ENCODE results near the gene PBRM1.

Gene PBRM1

DNA sequence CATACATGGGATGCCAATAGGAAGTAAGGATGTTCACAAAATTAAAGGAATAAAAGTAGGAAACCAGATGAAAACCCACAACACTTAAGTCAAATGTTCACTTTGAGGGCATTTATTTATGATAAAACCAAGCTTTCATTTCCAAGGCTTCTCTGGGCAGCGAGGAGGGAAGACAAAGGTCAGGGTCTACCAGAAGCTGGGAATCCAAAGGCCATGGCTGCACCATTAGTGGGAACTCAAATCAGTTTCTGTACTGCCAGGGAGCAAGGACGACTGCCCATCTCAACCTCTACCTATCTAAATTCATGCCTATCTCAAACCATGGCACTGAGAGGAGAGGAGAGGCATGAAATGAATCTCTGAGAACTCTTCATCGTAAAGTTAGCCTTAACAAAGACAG is 22.6 kb downstream of the PBRM1 start:
- DNase-seq: no peak

DNA sequence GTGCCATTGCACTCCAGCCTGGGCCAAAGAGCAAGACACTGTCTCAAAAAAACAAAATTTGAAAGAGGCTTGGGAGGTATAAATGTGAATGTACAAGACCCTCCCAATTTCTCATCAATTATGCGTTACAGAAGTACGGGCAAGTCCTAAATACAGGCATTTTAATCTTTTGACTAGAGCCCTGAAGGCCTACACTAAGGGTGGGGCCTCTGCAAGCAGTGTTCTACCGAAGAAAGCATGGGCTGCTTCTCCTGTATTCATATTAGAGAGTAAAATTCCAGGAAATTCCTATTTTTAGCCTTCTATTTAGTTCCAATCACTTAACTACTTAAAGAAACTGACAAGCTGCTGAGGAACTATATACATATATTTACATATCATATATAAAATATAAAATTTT is 25.7 kb downstream of the PBRM1 start:
- DNase-seq: no peak

DNA sequence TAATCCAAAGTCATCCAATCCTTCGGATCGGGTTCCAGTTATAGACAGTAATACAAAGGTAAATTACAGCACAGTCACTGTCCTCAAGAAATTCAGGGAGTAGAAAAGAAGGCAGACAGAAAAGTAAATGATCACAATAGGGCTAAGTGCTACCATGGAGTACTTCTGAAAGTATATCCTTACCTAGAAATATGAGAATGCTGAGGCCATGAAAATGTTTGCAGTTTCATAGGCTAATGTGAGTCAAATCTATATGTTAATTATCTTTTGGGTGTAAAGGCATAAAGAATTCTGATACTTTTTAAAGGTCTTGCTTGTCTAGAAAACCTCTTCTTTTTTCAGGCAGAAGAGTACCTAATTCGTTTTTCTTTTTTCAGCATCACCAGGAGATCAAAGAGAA is 29.8 kb downstream of the PBRM1 start:
- no peak for DNase-seq

DNA sequence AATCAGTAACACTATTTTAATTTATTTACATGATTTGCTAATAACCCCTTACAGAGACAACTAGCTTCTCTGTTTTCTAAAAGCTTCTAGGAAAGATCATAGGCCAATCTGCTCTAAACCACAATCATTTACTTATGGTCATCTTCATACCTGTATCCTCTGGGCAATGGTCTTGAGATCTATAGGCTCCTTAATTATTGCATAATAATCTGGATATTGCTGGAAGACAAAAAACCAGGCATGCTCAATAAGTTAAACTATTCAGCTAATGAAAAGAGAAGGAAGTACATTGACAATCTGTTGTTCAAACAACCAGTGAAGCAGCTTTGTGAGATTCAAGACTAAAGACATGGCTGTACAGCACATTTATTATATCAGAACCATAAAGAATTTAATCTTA is 34.1 kb downstream of the PBRM1 start:
- no peak for DNase-seq

DNA sequence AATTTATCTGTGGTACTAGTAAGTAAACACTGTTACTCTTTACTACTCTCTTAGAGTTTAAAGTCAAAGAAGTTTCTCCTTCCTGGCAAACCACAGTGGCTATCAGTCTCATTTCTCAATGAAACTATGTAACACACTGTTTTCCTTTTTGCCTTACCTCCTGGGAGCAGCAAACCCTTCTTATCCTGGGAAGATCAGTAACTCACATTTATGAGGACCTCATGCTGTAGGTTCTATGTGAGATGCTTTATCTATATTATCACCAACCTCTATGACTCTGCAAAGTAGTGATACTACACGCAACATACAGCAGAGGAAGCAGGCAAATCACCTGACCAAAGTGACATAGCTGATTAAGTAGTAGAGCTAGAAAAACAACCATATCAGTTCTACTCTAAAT is 35.3 kb downstream of the PBRM1 start:
- no peak for DNase-seq

DNA sequence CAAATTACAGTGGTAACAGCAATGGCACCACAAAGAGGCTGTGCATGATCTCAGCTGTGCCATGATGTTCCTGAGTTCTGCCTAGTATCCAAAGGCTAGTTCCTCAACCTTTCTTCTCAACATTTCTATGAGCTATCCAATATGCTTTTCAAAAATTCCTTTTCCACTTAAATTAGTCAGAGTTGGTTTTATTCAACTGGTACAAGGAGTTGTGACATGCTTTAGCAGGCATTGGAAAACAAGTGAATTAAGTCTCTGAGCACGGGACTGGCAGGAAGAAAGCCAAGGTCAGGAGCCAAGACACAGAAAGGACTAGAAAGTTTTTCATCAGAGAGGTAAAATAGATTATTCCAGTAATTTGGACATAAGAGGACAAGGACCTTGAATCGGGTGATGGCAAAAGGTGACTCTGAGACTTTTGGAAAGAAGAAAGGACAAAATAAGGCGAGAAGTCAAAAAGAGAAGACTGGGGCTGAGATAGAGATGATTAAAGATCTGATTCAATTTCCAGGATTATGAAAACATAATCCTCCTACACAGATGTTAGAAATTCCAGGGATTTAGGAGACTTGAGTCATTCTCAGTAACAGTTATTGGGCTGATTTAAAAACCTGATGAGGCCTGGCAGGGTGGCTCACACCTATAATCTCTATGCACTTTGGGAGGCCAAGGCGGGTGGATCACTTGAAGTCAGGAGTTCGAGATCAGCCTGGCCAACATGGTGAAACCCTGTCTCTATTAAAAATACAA is 36.1 kb downstream of the PBRM1 start:
- DNase-seq: no peak

DNA sequence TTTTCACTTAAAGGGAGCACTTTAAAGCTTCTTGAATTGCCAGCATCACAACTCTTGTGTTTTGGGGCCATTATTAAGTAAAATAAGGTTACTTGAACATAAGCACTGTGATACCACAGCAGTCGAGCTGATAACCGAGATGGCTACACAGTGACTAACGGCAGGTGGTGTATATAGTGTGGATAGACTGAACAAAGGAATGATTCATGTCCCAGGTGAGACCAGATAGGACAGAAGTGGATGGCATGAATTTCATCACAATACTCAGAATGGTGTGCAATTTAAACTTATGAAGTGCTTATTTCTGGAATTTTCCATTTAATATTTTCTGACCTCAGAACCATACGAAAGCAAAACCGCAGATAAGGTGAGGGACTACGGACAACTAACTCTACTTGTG is 40.2 kb downstream of the PBRM1 start:
- DNase-seq: no peak

DNA sequence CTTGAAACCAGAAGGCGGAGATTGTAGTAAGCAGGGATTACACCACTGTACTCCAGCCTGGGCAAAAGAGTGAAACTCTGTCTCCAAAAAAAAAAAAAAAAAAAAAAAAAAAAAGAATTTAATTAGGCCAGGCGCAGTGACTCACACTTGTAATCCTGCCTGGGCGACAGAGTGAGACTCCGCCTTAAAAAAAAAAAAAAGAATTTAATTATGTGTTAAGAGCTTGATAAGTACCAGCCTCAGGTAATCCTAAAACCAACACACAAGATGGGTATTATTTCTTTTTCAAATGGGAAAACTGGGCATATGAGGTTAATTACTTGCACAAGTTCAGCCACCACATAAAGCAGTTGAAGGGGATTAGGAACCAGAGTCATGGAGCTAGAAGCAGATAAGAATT is 49.0 kb downstream of the PBRM1 start:
- no peak for DNase-seq

DNA sequence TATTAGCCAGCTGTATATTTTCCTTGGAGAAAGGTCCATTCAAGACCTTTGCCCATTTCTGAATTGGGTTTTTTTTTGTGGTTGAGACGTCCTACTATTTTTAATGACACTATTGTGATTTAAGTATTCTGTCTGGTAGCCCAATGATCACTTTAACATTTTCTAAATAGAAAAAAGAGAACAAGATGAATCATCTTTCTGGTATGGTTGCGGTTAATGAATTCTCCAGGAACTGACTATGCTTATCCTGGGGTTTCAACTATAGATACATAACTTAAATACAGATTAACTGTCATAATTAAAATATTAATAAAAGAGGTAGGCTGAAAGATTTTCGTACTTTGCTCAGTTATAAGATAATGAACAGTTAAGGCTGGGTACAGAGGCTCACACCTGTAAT is 51.9 kb downstream of the PBRM1 start:
- no peak for DNase-seq

DNA sequence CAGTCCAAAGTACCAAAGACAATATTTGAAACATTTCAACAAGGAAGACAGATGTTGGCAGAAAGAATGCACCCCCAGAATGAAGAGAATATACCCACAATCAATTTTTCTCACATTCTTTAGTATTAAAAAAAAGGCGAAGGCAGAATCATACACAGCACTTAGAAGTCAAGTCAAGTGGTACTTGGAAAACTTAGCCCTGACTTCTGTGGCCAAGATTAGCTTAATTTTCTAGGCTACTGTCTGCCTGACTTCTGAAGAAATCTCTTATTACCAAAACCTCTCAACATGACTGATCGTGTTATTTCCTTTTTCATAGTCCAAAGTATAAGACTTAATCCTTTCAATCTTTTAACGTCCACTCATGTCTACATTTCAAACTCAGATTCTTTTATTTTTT is 60.7 kb downstream of the PBRM1 start:
- DNase-seq: no peak

DNA sequence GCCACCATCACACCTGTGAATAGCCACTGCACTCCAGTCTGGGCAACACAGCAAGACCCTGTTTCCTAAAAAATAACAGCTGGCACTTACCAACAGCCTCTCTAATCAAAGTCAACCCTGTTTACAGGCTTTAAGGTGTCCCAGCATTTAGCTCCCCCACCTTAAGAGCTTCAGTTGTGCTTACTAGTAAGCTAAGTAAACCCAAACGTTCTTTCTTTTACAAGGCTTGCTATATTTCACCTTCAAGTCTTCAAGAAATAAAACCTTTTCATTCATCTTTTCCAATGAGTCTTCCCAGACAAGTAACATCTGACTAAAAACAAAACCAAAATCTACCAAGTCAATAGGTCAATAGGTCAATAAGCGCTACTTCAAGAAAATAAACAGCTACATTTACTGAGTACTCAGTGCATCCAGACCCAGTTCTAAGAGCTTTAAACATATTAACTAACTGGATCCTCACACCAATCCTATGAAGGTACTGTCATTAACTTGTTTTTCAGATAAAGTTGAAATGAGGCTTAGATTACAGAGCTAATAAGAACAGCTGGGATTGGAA is 62.4 kb downstream of the PBRM1 start:
- DNase-seq: no peak

DNA sequence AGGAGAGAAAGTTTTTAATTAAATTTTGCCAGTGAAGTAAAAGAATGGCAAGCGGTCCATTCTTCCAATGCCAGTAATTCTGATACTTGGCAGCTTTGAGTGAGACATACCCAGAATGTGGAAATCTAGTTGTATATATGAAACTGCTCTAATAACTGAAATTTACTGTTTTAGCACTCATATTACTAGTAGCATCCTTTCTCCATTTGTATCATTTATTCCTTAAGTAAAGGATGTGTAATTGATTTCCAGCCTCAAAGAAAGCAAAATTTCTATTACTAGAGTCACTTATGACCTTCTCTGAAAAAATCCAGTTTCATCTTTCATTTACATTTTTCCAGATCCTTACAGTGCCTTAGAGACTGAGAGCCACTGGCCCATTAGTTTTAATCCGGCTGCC is 65.1 kb downstream of the PBRM1 start:
- no peak for DNase-seq

DNA sequence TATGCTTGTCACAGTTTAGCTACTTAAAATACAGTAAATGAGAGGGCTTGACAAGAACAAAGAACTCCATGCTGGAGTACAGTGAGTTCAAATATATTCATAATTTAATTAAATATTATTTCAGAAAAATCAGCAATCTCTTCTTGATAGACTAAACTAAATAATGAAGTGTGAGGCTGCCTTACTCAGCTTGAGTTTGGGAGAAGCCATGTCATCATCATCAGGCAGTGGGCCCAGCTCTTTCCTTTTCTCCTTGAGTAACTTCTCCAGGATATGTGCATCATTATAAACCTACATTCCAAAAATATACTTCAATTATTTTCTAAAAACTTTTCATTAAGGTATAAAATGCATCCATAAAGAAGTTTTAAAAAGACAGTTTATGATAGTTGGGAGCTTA is 70.5 kb downstream of the PBRM1 start:
- no peak for DNase-seq

DNA sequence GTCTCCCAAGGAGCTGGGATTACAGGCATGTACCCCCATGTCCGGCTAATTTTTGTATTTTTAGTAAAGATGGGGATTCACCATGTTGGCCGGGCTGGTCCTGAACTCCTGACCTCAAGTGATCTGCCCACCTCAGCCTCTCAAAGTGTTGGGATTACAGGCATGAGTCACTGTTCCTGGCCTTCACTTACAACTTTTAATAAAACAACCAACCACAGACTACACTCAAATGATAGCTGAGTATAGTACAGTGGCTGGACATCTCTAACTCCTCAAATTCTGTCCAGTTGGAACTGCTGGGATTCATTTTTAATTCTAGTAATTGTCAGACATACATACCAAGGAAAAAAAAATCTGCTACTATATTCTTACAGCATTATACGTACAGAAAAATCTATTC is 71.0 kb downstream of the PBRM1 start:
- DNase-seq: no peak

DNA sequence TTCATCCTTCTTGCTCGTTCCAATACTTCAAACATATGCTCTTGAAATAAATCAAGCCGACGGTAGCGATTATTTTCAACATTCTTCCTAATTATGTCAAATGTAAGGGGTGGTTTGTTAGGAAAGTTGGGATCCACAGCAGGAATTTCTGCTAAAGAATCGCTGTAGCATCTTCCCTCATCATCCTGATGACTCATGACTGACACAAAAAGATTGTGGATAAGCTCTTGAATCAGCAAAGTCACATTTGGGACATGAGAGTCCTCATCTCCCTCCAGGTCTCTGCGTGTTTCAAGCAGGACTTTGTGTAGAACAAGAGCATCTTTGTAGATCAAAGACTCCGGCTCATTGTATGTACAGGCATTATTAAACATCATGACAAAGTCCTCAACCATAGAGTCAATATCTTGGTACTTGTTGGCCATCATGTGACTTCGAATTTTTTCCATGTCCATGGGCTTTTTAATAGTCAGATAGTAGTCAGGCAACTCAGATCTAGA is 76.3 kb downstream of the PBRM1 start:
- DNase-seq: no peak

DNA sequence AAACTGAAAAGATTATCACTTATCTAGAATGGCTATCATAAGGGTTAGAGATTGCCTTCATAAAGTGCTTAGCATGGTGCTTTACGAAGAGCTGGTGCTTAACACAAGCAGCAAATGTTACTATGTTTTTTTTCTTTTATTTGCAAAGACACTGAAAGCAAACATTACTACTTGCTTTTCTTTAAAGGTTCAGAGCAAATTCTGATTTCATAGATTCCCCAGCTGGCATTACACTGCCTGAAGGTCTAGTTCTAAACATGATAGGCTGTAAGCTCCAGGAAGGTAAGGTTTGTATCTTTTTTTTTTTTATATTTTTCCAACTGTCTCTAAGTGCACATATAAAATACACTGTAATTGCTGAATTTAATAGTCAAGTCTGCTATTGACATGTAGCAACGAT is 77.4 kb downstream of the PBRM1 start:
- DNase-seq: no peak

DNA sequence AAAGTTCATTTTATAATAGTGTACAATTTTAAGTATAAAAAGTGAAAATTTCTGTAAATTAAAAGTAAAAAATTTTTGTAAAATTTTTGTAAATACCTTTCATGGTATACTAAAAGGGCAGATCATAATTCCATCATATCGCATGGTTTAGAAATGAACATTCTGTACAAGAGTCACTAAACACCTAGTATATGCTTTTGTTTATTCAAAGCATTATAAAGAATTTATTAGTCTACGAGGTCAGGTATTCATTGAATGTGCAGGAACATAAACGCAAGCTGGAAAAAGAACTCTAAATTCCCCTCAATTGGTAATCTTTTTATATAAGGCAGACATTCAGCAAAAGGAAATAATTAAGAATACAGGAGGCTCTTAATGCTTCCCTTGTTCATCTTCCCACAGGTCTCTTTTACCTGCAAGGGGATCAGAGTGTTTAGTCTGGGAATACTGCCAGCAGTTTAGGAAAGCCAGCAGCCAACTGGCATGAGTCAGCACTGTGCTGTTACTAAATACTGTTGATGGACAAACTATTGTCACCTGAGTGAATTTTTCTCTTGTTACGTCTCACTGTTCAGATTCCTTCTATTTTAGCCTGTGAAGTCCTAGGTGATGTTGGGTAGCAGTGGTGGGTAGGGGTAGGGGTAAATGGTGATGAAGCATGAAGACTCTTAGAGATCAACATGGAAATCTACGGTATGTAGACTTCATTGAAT is 79.2 kb downstream of the PBRM1 start:
- DNase-seq: no peak

DNA sequence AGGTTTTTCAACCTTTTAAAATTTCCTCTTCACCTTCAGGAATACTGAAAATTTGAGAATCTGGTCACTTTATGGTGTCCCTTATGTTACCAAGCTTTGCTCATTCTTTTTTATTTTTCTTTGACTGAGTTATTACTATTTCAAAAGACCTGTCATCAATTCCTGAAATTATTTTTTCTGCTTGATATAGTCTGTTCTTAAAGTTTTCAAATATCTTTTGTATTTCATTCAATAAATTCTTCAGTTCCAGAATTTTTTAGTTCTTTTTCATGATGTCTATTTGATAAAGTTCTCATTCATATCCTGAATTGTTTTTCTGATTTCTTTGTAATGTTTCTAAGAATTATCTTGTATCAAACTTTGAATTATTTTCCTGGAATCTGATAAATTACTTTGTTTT is 85.5 kb downstream of the PBRM1 start:
- no peak for DNase-seq

DNA sequence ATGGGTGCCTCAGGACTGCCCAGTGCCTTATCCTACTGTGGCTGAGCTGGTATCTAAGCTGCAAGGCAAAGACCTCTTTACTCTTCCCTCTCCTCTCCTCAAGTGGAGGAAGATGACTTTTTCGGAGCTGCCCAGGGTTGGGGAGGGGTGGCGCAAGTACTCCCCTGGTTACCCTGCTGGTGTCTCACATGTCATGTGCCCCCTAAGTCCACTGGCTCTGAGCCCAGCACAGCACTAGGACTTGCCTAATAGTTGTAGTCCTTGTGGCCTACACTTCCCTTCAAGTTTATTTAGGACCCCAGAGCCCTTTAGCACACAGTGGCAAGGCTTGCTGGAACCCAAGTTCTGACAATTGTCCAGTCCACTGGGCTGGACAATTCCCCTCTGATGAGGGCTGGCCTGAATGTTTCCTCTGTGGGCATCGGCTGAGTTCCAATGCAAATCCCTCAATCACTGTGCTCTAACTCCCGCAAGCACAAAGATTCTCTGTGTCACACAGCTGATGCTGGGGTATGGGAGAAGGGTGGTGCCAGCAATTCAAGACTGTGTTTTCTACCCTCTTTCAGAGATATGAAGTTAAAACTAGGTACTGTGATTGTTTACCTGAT is 89.0 kb downstream of the PBRM1 start:
- DNase-seq: no peak

DNA sequence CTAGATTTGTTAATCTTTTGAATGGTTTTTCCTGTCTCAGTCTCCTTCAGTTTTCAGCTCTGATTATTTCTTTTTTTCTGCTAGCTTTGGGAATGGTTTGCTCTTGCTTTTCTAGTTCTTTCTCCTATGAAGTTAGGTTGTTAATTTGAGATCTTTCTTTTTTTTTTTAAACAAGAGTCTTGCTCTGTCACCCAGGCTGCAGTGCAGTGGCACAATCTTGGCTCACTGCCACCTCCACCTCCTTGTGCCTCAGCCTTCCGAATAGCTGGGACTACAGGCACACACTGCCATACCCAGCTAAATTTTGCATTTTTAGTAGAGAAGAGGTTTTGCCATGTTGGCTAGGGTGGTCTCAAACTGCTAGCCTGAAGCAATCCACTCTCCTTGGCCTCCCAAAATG is 92.6 kb downstream of the PBRM1 start:
- no peak for DNase-seq

DNA sequence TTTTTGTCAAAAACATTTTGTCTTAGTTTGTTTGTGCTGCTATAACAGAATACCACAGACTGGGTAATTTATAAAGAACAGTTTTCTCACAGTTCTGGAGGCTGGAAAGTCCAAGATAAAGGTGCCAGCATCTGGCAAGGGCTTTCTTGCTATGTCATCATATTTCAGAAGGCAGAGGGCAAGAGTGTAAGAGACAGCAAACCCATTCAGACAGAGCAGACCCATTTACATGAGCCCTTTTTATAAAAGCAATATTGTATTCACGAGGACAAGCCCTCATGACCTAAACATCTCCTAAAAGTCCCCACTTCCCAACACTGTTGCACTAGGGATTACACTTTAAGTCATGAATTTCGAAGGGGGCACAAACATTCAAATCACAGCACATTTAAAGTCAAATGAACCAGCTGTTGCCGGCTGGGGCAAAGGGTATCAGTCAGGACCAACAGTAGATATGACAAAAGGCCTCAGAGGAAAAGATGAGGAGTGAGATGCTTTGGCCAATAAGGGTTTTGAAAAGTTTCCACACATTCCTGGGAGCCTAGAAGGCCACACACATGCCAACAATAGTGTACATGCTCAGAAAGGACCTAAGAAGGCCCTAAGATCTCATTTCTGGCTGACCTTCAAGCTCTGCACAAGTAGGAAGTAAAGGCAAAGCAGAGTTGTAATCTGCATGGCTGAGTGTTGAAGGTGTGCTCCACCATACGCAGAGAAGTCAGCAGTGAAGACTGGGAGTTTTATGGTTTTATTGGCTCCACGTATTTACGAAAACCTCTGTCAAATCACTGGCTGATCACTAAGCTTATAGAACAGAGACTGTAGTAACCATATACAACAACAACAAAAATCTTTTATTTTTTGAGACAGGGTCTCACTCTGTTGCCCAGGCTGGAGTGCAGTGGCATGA is 111.4 kb downstream of the PBRM1 start:
- DNase-seq: no peak

DNA sequence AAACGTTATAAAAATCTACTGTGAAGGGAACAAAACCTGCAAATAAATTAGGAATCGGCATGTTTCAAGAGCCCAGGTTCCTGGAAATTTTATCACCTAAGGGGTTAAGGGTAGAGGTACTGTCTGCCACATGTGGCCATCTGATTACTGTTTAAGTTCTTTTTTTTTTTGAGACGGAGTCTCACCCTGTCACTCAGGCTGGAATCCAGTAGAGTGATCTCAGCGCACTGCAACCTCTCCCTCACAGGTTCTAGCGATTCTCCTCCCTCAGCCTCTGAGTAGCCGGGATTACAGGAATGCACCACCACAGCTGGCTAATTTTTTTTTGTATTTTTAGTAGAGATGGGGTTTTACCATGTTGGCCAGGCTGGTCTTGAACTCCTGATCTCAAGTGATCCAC is 113.5 kb downstream of the PBRM1 start:
- no peak for DNase-seq

DNA sequence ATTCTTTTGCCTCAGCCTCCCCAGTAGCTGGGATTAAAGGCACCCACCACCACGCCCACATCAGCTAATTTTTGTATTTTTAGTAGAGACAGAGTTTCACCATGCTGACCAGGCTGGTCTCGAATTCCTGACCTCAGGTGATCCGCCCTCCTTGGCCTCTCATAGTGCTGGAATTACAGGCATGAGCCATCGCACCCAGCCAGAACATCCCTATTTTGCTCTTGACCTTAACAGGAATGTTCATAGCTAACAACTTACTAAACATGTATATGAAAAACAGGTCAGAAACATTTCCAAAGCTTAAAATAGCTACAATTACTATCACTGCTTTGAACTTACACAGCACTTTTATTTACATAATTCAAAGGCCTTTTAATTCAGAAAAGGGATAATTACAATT is 115.6 kb downstream of the PBRM1 start:
- no peak for DNase-seq
